GM12873 (cell line): Measurements from ENCODE around the gene INTS4.

Experiments used
- CTCF ChIP-seq: IDR thresholded peaks from 2 replicates; pipeline ENCODE4 v1.5.1; 2012; ENCODE audit warnings: low read depth, mild to moderate bottlenecking, moderate library complexity, low read length, control low read depth; ENCODE audit not compliant: insufficient read depth; ENCODE audit errors: missing control alignments

INTS4 gene

GRCh38 chr11:77866336-77866735, 128.1 kb downstream of the INTS4 start:
- no peak for TF ChIP-seq CTCF

- TF ChIP-seq CTCF = no peak
Measured at GRCh38 chr11:77865805-77866204, 128.7 kb downstream of the INTS4 start.

- no peak for TF ChIP-seq CTCF
Measured at GRCh38 chr11:77854838-77855237, 139.6 kb downstream of the INTS4 start.

- no peak for TF ChIP-seq CTCF
Measured at GRCh38 chr11:77851503-77851902, 143.0 kb downstream of the INTS4 start.

- no peak for TF ChIP-seq CTCF
Measured at GRCh38 chr11:77842441-77843121, 151.9 kb downstream of the INTS4 start.

GRCh38 chr11:77833302-77833701, 161.2 kb downstream of the INTS4 start:
- no peak for TF ChIP-seq CTCF

- TF ChIP-seq CTCF = no peak
Measured at GRCh38 chr11:77828926-77829325, 165.5 kb downstream of the INTS4 start.
